ENCODE results near the gene MTMR10. TPM values are rescaled to one million over a fixed set of nuclear protein-coding genes. Genes with fewer than 3 reads are reported as not detected.

The MTMR10 gene
- total and polyA plus RNA-seq, 9 donors, result 13.6 to 21.3 (median 15.4) TPM

GRCh38 chr15:30906366-30906765 is 85.1 kb downstream of the MTMR10 start:
- WGBS (ENCODE audit: insufficient coverage), result 82% methylated on average over 3 of the region's 4 CpGs
- Histone ChIP-seq H3K4me3 (ENCODE audit: low read length) (no peak overlapping the region), H3K27ac (ENCODE audit: low read length) (no peak overlapping the region), H3K4me1 (ENCODE audit: control insufficient read depth, insufficient read depth, low read length) (peaks cover 5% of the 10 kb centered on the region), H3K27me3 (ENCODE audit: control insufficient read depth, insufficient read depth, low read length) (no peaks in the 10 kb centered on the region), H3K36me3 (ENCODE audit: control insufficient read depth, insufficient read depth, low read length) (peaks cover 16% of the 10 kb centered on the region), H3K9me3 (replicated peaks; ENCODE audit: control insufficient read depth, low read depth, low read length) (no peaks in the 10 kb centered on the region)
- no peak for DNase-seq

DNA sequence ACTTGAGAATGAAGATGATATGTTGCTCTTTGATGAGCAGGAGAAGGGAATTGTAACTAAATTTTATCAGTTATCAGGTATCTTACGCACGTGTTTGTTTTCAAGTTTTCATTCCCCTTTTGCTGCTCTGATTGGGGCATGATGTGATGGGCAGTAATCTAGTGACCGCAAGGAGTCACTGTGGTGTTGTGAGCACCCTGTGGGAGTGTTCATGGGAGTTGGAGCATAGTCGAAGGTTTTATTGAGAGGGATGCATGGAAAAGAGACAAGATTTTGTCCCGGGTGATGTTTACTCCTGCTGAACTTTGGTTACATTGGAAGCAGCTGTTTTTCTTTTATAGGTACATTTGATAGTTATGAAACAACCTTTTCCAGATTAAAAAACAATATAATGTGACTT is 85.6 kb downstream of the MTMR10 start:
- no peak for DNase-seq
- 73% methylated on average over 4 of the region's 5 CpGs for WGBS (ENCODE audit: insufficient coverage)
- H3K27ac ChIP-seq (ENCODE audit: low read length), result no peak overlapping the region

GRCh38 chr15:30904812-30905211 is 86.6 kb downstream of the MTMR10 start:
- peaks cover 5% of the 10 kb centered on the region for H3K4me1 ChIP-seq (ENCODE audit: control insufficient read depth, insufficient read depth, low read length)
- no peak overlapping the region for H3K27ac ChIP-seq (ENCODE audit: low read length)
- no peaks in the 10 kb centered on the region for H3K27me3 ChIP-seq (ENCODE audit: control insufficient read depth, insufficient read depth, low read length)
- WGBS (ENCODE audit: insufficient coverage), result 96% methylated on average over 2 of the region's 5 CpGs
- H3K9me3 ChIP-seq (replicated peaks; ENCODE audit: control insufficient read depth, low read depth, low read length), result no peaks in the 10 kb centered on the region
- H3K4me3 ChIP-seq (ENCODE audit: low read length), result no peak overlapping the region
- H3K36me3 ChIP-seq (ENCODE audit: control insufficient read depth, insufficient read depth, low read length), result peaks cover 14% of the 10 kb centered on the region
- no peak for DNase-seq

More for the DNA sequence above, 85.6 kb downstream of the MTMR10 start:
- H3K4me3 ChIP-seq (ENCODE audit: low read length), result no peak overlapping the region
- H3K36me3 ChIP-seq (ENCODE audit: control insufficient read depth, insufficient read depth, low read length), result peaks cover 16% of the 10 kb centered on the region
- H3K27me3 ChIP-seq (ENCODE audit: control insufficient read depth, insufficient read depth, low read length), result no peaks in the 10 kb centered on the region
- H3K9me3 ChIP-seq (replicated peaks; ENCODE audit: control insufficient read depth, low read depth, low read length), result no peaks in the 10 kb centered on the region
- peaks cover 5% of the 10 kb centered on the region for H3K4me1 ChIP-seq (ENCODE audit: control insufficient read depth, insufficient read depth, low read length)

DNA sequence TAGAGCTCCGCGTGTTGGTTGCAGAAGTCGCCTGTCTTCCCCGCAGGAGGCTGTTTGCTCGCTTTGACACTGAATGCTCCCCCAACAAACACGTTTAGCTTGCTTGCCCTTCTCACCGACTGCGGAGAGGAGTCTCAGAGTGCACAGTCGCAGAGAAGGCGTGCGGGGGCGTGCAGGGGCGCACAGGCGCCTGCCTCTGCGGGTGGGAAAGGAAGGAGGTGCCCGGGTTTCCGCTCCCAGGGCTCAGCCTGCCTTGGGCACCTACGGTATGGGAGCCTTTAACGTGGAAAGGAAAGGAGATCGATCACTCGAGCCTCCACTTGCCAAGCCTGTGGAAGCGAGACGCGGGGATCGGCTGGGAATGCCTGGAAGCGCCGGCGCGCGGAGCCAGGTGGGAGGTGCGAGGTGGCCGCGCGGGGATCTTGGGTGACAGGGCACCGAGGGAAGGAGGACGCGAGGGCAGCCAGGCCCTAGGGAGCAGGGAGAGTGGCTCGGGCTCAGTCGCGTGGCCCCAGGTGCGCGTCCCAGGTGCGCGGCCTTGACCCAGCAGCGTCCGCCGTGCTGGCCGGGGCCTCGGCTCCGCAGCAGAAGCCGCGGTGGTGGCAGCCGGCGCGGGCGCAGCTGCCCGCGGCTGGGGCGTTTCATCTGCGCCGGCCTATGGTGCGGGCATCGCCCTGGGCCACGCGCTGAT is 87.8 kb downstream of the MTMR10 start, which contains the start of gene FAN1:
TSS of gene FAN1 (plus strand) at position 419 of the 691 bp plus-strand sequence. CDS start 749 bp downstream, outside the sequence.
- WGBS (ENCODE audit: insufficient coverage), result under 1% methylated on average over 58 of the region's 65 CpGs
- Histone ChIP-seq H3K36me3 (ENCODE audit: control insufficient read depth, insufficient read depth, low read length) (peaks cover 3% of the 10 kb centered on the region), H3K4me1 (ENCODE audit: control insufficient read depth, insufficient read depth, low read length) (peaks cover 5% of the 10 kb centered on the region), H3K4me3 (ENCODE audit: low read length) (peak within 1 kb of the TSS; percentile 73), H3K27me3 (ENCODE audit: control insufficient read depth, insufficient read depth, low read length) (no peaks in the 10 kb centered on the region), H3K27ac (ENCODE audit: low read length) (peak within 1 kb of the TSS; percentile 80), H3K9me3 (replicated peaks; ENCODE audit: control insufficient read depth, low read depth, low read length) (no peaks in the 10 kb centered on the region)
- peak; percentile 94 for DNase-seq

DNA sequence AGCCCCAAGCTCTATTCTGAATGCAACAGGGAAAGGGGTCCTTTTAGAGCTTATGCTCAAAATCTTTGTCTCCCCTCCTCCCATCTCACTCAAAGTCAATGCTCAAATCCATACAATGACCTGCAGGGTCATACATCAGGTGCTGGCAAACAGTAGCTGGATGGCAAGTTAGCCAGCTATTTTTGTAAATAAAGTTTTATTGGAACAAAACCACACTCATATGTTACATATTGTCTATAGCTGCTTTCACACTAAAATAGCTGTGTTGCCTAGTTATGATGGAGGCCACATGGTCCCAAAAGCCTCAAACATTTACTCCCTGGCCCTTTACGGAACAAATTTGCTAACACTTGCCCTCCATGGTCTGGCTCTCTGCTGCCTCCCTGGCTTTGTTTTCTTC is 89.5 kb downstream of the MTMR10 start:
- Histone ChIP-seq H3K27me3 (ENCODE audit: control insufficient read depth, insufficient read depth, low read length) (no peaks in the 10 kb centered on the region), H3K27ac (ENCODE audit: low read length) (no peak overlapping the region), H3K4me1 (ENCODE audit: control insufficient read depth, insufficient read depth, low read length) (peaks cover 5% of the 10 kb centered on the region), H3K4me3 (ENCODE audit: low read length) (no peak overlapping the region), H3K36me3 (ENCODE audit: control insufficient read depth, insufficient read depth, low read length) (peaks cover 2% of the 10 kb centered on the region), H3K9me3 (replicated peaks; ENCODE audit: control insufficient read depth, low read depth, low read length) (no peaks in the 10 kb centered on the region)
- WGBS (ENCODE audit: insufficient coverage), result 88% methylated on average over 1 of the region's 1 CpG
- no peak for DNase-seq

- DNase-seq, result no peak
- Histone ChIP-seq H3K4me3 (ENCODE audit: low read length) (no peak overlapping the region), H3K27me3 (ENCODE audit: control insufficient read depth, insufficient read depth, low read length) (no peaks in the 10 kb centered on the region), H3K27ac (ENCODE audit: low read length) (no peak overlapping the region), H3K4me1 (ENCODE audit: control insufficient read depth, insufficient read depth, low read length) (no peaks in the 10 kb centered on the region), H3K36me3 (ENCODE audit: control insufficient read depth, insufficient read depth, low read length) (no peaks in the 10 kb centered on the region), H3K9me3 (replicated peaks; ENCODE audit: control insufficient read depth, low read depth, low read length) (no peaks in the 10 kb centered on the region)
- WGBS (ENCODE audit: insufficient coverage), result over 99% methylated on average over 8 of the region's 12 CpGs
Observed at GRCh38 chr15:30896211-30896606, 95.2 kb downstream of the MTMR10 start.

- WGBS (ENCODE audit: insufficient coverage), result 91% methylated on average over 20 of the region's 33 CpGs
- Histone ChIP-seq H3K27ac (ENCODE audit: low read length) (no peak overlapping the region), H3K4me3 (ENCODE audit: low read length) (no peak overlapping the region), H3K9me3 (replicated peaks; ENCODE audit: control insufficient read depth, low read depth, low read length) (no peaks in the 10 kb centered on the region), H3K4me1 (ENCODE audit: control insufficient read depth, insufficient read depth, low read length) (no peaks in the 10 kb centered on the region), H3K27me3 (ENCODE audit: control insufficient read depth, insufficient read depth, low read length) (no peaks in the 10 kb centered on the region), H3K36me3 (ENCODE audit: control insufficient read depth, insufficient read depth, low read length) (no peaks in the 10 kb centered on the region)
- no peak for DNase-seq
Observed at GRCh38 chr15:30895461-30896210, 95.8 kb downstream of the MTMR10 start.

DNA sequence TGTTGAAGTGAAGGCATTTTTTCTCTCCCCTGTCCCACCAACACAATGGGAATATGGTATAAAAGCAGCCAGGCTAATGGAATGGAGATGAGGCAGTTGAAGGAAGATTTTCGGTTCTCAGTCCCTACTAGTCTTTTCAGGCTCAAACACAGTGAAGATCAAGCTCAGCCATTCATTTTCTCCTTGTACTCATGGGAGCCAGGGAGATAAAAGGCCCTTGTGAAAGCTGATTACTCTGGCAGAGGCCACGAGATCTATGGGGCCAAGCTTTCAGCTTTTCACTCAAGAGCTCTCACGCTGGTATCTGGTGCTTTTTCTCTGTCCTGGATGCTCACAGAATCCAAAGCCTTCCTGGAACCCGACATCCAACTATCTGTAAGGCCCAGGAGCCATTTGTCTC is 102.2 kb downstream of the MTMR10 start:
- no peak for DNase-seq
- H3K9me3 ChIP-seq (replicated peaks; ENCODE audit: control insufficient read depth, low read depth, low read length), result no peaks in the 10 kb centered on the region
- H3K4me3 ChIP-seq (ENCODE audit: low read length), result no peak overlapping the region
- no peaks in the 10 kb centered on the region for H3K36me3 ChIP-seq (ENCODE audit: control insufficient read depth, insufficient read depth, low read length)
- H3K27ac ChIP-seq (ENCODE audit: low read length), result no peak overlapping the region
- no peaks in the 10 kb centered on the region for H3K4me1 ChIP-seq (ENCODE audit: control insufficient read depth, insufficient read depth, low read length)
- no peaks in the 10 kb centered on the region for H3K27me3 ChIP-seq (ENCODE audit: control insufficient read depth, insufficient read depth, low read length)
- WGBS (ENCODE audit: insufficient coverage), result 47% methylated on average over 2 of the region's 4 CpGs

Data from muscle of leg (tissue), 11 donors.